K562 (cell line): ENCODE measurements around the gene ZP1. TPM values are rescaled to one million over a fixed set of nuclear protein-coding genes. Genes with fewer than 3 reads are reported as not detected.

Source experiments
- CREBBP ChIP-seq: IDR thresholded peaks from one replicate; pipeline ENCODE4 v1.6.1; 2012; ENCODE audit warnings: low read depth, mild to moderate bottlenecking, control low read depth, inconsistent platforms, low read length
- ETS1 ChIP-seq: conservative IDR thresholded peaks from 2 replicates; pipeline ENCODE4 v1.6.1; 2011; ENCODE audit warnings: low read depth, mild to moderate bottlenecking, low read length; ENCODE audit not compliant: control insufficient read depth
- HEY1 ChIP-seq: fragments of 250-450 bp; sonication (Bioruptor Pico); IDR thresholded peaks from 2 replicates; pipeline ENCODE4 v1.5.0; 2020; ENCODE audit warnings: mild to moderate bottlenecking, moderate library complexity, borderline replicate concordance
- HIVEP1 ChIP-seq: fragments of 250-450 bp; sonication (Bioruptor Pico); IDR thresholded peaks from 2 replicates; pipeline ENCODE4 v1.4.0; 2020; ENCODE audit warnings: mild to moderate bottlenecking
- LARP7 ChIP-seq: fragments of 450-650 bp; IDR thresholded peaks from 2 replicates; pipeline ENCODE4 v1.6.1; 2016
- MAFF ChIP-seq: IDR thresholded peaks from 2 replicates; pipeline ENCODE4 v1.6.1; 2012; ENCODE audit warnings: low read length, improper control_type of control experiment
- PURB ChIP-seq: sonication (generic); formaldehyde crosslinking; IDR thresholded peaks from 2 replicates; pipeline ENCODE4 v1.9.0; 2021; ENCODE audit warnings: low read depth, mild to moderate bottlenecking, missing genetic modification reagents
- PYGO2 ChIP-seq: fragments of 450-650 bp; IDR thresholded peaks from 2 replicates; pipeline ENCODE4 v1.6.1; 2016; ENCODE audit warnings: mild to moderate bottlenecking, missing genetic modification characterization, moderate library complexity, missing compliant biosample characterization
- RCOR1 ChIP-seq, 2 experiments: IDR thresholded peaks; 2 replicates each; pipeline ENCODE4 v1.6.1; 2012; ENCODE audit warnings: low read depth in 2 of 2, low read length in 2 of 2, borderline replicate concordance in 1 of 2, improper control_type of control experiment in 1 of 2
- RFX5 ChIP-seq: IDR thresholded peaks from 2 replicates; pipeline ENCODE4 v1.6.1; 2011; ENCODE audit warnings: low read depth, mild to moderate bottlenecking, improper control_type of control experiment, low read length
- TEAD4 ChIP-seq, 2 experiments: sonication (generic) in 1 of 2; formaldehyde crosslinking in 1 of 2; IDR thresholded peaks; 2 replicates each; pipeline versions ENCODE4 v1.6.1 to v1.8.0; 2012 to 2022; ENCODE audit warnings: borderline replicate concordance in 1 of 2, inconsistent platforms in 1 of 2, low read length in 1 of 2, mild to moderate bottlenecking in 1 of 2, missing genetic modification reagents in 1 of 2
- TFE3 ChIP-seq: fragments of 450-650 bp; formaldehyde crosslinking; IDR thresholded peaks from 2 replicates; pipeline ENCODE4 v1.4.0; 2020; ENCODE audit warnings: mild to moderate bottlenecking, mixed read lengths
- THRAP3 ChIP-seq: fragments of 450-650 bp; IDR thresholded peaks from 2 replicates; pipeline ENCODE4 v1.6.1; 2016; ENCODE audit warnings: mild to moderate bottlenecking, inconsistent platforms, borderline replicate concordance
- TOE1 ChIP-seq, 2 experiments: fragments of 450-650 bp in 1 of 2; sonication (generic) in 1 of 2; formaldehyde crosslinking in 1 of 2; IDR thresholded peaks; 2 replicates each; pipeline versions ENCODE4 v1.7.1 to v1.8.0; 2016 to 2022; ENCODE audit warnings: borderline replicate concordance in 2 of 2, mild to moderate bottlenecking in 2 of 2, antibody characterized with exemption in 1 of 2, inconsistent platforms in 1 of 2, low read depth in 1 of 2, missing genetic modification reagents in 1 of 2, moderate library complexity in 1 of 2
- YBX1 ChIP-seq: fragments of 450-650 bp; IDR thresholded peaks from 2 replicates; pipeline ENCODE4 v1.7.1; 2016; ENCODE audit warnings: mild to moderate bottlenecking
- ZNF253 ChIP-seq: fragments of 250-450 bp; sonication (Bioruptor Pico); conservative IDR thresholded peaks from 2 replicates; pipeline ENCODE4 v1.6.1; 2021; ENCODE audit warnings: mild to moderate bottlenecking
- ZZZ3 ChIP-seq: fragments of 450-650 bp; IDR thresholded peaks from 2 replicates; pipeline ENCODE4 v1.6.1; 2016; ENCODE audit warnings: antibody characterized with exemption, mild to moderate bottlenecking, moderate library complexity
- polyA plus RNA-seq, 8 experiments: library from polyadenylated mRNA; depleted of rRNA in 4 of 8; stranded (reverse) in 5 of 8; unstranded in 3 of 8; fragments of >200 nt; fragmentation: Nextera tagmentation in 2 of 8; fragmentation: Illumina TruSeq in 1 of 8; extraction: Ambion mirVana in 2 of 8; extraction: Trizol in 1 of 8; gene quantifications; 2 replicates each; pipeline versions ENCODE4 v1.2.1 to v1.2.3, GENCODE V29; 2011 to 2014; ENCODE audit warnings: inconsistent platforms in 1 of 8, missing spikeins in 1 of 8
- total RNA-seq, 7 experiments: library from RNA; depleted of rRNA in 6 of 7; stranded (reverse); fragments of >200 nt in 6 of 7; fragmentation: Illumina TruSeq in 2 of 7; extraction: Trizol in 2 of 7; gene quantifications; 2 replicates each; pipeline versions ENCODE4 v1.2.1 to v1.2.3, GENCODE V29; 2011 to 2021; ENCODE audit warnings: low replicate concordance in 1 of 7

The ZP1 gene
- total and polyA plus RNA-seq, 9 of the 15 experiments (the other 6 are each of a cell fraction or from before 2014, with no cell fraction given), result 0.11 to 0.15 TPM; not detected in 7

- no peak for TF ChIP-seq HEY1
- no peak for TF ChIP-seq MAFF
- no peak for TF ChIP-seq RFX5
- TF ChIP-seq TOE1 (IDR thresholded peaks at IDR 0.05; ENCODE audit: borderline replicate concordance), result no peak
- TF ChIP-seq TOE1 (CRISPR knock-in tag; IDR thresholded peaks at IDR 0.05; ENCODE audit: borderline replicate concordance, low read depth), result 0 out of 2 replicates have a peak, but pooled peaks have one; percentile 31
- no peak for TF ChIP-seq ZNF253
- TF ChIP-seq THRAP3, result no peak
- TF ChIP-seq YBX1, result no peak
- TF ChIP-seq TFE3 (CRISPR knock-in tag), result no peak
- no peak for TF ChIP-seq HIVEP1
- TF ChIP-seq ZZZ3, result no peak
- TF ChIP-seq ETS1, result peak; percentile 57
- TF ChIP-seq RCOR1 (IDR thresholded peaks at IDR 0.05; ENCODE audit: borderline replicate concordance in 1 of 2, low read depth in 2 of 2, low read length in 2 of 2), result no peak
- TF ChIP-seq PYGO2 (tag), result no peak
- TF ChIP-seq PURB (CRISPR knock-in tag), result no peak
- TF ChIP-seq CREBBP, result no peak
- TF ChIP-seq TEAD4 (IDR thresholded peaks at IDR 0.05; ENCODE audit: low read length), result no peak; the same call in 1 of the 2 replicates
- no peak for TF ChIP-seq TEAD4 (CRISPR knock-in tag; IDR thresholded peaks at IDR 0.05; ENCODE audit: borderline replicate concordance)
- TF ChIP-seq LARP7, result no peak
Measured at GRCh38 chr11:60913793-60914632, 46.7 kb downstream of the ZP1 start, which contains the start of gene TMEM109 (continued).
